ENCODE results near the gene ENGASE.

GRCh38 chr17:79033741-79034501, 40.7 kb upstream of the ENGASE start:
- TF ChIP-seq CTCF (IDR thresholded peaks at IDR 0.05) (no peak), POLR2A (IDR thresholded peaks at IDR 0.05) (no peak), EP300 (IDR thresholded peaks at IDR 0.05) (no peak)

Data from tibial nerve (tissue), 4 donors.